NB4 (cell line): ENCODE data around the gene KATNAL2.

Experiments used
- CTCF ChIP-seq: IDR thresholded peaks from one replicate; pipeline ENCODE4 v1.5.1; 2012; ENCODE audit warnings: low read depth, low read length
- MAX ChIP-seq: IDR thresholded peaks from 2 replicates; pipeline ENCODE4 v1.6.1; 2011; ENCODE audit warnings: low read depth, low read length
- MYC ChIP-seq: IDR thresholded peaks from 2 replicates; pipeline ENCODE4 v1.6.1; 2011; ENCODE audit warnings: low read depth, low read length
- POLR2A ChIP-seq: IDR thresholded peaks from 2 replicates; pipeline ENCODE4 v1.6.1; 2011; ENCODE audit warnings: mild to moderate bottlenecking; ENCODE audit not compliant: insufficient read length; ENCODE audit errors: extremely low read depth

- TF ChIP-seq MYC (no peak), CTCF (no peak), POLR2A (no peak), MAX (no peak)
Observed at GRCh38 chr18:47110492-47111274, 193.3 kb downstream of the KATNAL2 start.
